ENCODE data around the gene PSMC4. TPM values are rescaled to one million over a fixed set of nuclear protein-coding genes. Genes with fewer than 3 reads are reported as not detected.

Gene PSMC4
- total RNA-seq, 1 experiment from 2014 or later = 2,386 TPM

- TF ChIP-seq, protein P1, sequence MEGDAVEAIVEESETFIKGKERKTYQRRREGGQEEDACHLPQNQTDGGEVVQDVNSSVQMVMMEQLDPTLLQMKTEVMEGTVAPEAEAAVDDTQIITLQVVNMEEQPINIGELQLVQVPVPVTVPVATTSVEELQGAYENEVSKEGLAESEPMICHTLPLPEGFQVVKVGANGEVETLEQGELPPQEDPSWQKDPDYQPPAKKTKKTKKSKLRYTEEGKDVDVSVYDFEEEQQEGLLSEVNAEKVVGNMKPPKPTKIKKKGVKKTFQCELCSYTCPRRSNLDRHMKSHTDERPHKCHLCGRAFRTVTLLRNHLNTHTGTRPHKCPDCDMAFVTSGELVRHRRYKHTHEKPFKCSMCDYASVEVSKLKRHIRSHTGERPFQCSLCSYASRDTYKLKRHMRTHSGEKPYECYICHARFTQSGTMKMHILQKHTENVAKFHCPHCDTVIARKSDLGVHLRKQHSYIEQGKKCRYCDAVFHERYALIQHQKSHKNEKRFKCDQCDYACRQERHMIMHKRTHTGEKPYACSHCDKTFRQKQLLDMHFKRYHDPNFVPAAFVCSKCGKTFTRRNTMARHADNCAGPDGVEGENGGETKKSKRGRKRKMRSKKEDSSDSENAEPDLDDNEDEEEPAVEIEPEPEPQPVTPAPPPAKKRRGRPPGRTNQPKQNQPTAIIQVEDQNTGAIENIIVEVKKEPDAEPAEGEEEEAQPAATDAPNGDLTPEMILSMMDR (IDR thresholded peaks at IDR 0.05) = no peak
- TF ChIP-seq, protein P2, sequence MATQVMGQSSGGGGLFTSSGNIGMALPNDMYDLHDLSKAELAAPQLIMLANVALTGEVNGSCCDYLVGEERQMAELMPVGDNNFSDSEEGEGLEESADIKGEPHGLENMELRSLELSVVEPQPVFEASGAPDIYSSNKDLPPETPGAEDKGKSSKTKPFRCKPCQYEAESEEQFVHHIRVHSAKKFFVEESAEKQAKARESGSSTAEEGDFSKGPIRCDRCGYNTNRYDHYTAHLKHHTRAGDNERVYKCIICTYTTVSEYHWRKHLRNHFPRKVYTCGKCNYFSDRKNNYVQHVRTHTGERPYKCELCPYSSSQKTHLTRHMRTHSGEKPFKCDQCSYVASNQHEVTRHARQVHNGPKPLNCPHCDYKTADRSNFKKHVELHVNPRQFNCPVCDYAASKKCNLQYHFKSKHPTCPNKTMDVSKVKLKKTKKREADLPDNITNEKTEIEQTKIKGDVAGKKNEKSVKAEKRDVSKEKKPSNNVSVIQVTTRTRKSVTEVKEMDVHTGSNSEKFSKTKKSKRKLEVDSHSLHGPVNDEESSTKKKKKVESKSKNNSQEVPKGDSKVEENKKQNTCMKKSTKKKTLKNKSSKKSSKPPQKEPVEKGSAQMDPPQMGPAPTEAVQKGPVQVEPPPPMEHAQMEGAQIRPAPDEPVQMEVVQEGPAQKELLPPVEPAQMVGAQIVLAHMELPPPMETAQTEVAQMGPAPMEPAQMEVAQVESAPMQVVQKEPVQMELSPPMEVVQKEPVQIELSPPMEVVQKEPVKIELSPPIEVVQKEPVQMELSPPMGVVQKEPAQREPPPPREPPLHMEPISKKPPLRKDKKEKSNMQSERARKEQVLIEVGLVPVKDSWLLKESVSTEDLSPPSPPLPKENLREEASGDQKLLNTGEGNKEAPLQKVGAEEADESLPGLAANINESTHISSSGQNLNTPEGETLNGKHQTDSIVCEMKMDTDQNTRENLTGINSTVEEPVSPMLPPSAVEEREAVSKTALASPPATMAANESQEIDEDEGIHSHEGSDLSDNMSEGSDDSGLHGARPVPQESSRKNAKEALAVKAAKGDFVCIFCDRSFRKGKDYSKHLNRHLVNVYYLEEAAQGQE (IDR thresholded peaks at IDR 0.05; ENCODE audit: insufficient read depth in 1 of 2, low read depth in 2 of 2, low read length in 1 of 2) = no peak
- TF ChIP-seq TCF7L2 (IDR thresholded peaks at IDR 0.05; ENCODE audit: low read depth, low read length) (no peak), SIN3A (IDR thresholded peaks at IDR 0.05; ENCODE audit: borderline replicate concordance, insufficient read depth, low read depth, low read length) (no peak), POLR2AphosphoS5 (IDR thresholded peaks at IDR 0.05; ENCODE audit: low read depth, low read length) (no peak)
- intact Hi-C loops (cut with micrococcal nuclease; ENCODE audit: unreplicated experiment) = no loop called here
- peaks cover 72% of the 10 kb centered on the region for H3K9me3 ChIP-seq (ENCODE audit: control insufficient read depth, insufficient read depth, low read depth, low read length)
- in situ Hi-C loops (cut with HindIII; ENCODE audit: low pct_unique_long_range_greater_than_20kb, low sequenced_read_pairs) = no loop called here
- no peak for ATAC-seq
- no peak overlapping the region for H3K4me3 ChIP-seq (ENCODE audit: low read depth in 2 of 2, low read length in 2 of 2)
- no peak overlapping the region for H3K27ac ChIP-seq (ENCODE audit: low read length)
- no peaks in the 10 kb centered on the region for H3K27me3 ChIP-seq (ENCODE audit: control insufficient read depth, insufficient read depth, low read length)
- ChIA-PET CTCF (no interaction called here), POLR2A (interaction anchor here (0.5 kb wide), 1 partner anchor 11 kb away, joined by 3 read pairs; no protein-coding TSS in a partner anchor)
- DNase-seq (ENCODE audit: low read depth, low spot score) = no peak
- no peaks in the 10 kb centered on the region for H3K4me1 ChIP-seq (ENCODE audit: control insufficient read depth, insufficient read depth, low read length)
- no TSS peak for BruUV-seq (replicated peaks)
- H3K36me3 ChIP-seq (ENCODE audit: control insufficient read depth, insufficient read depth, low read length) = peaks cover 14% of the 10 kb centered on the region
These were observed 16.2 kb downstream of the PSMC4 start for GRCh38 chr19:39987167-39987566.

- ChIA-PET POLR2A (no interaction called here), CTCF (interaction anchor here (0.6 kb wide), 1 partner anchor 15 kb away, joined by 6 read pairs; no protein-coding TSS in a partner anchor)
- H3K27ac ChIP-seq (ENCODE audit: low read length) = no peak overlapping the region
- in situ Hi-C loops (cut with HindIII; ENCODE audit: low pct_unique_long_range_greater_than_20kb, low sequenced_read_pairs) (no loop called here), intact Hi-C loops (cut with micrococcal nuclease; ENCODE audit: unreplicated experiment) (no loop called here)
- no peaks in the 10 kb centered on the region for H3K4me1 ChIP-seq (ENCODE audit: control insufficient read depth, insufficient read depth, low read length)
- TF ChIP-seq POLR2AphosphoS5 (IDR thresholded peaks at IDR 0.05; ENCODE audit: low read depth, low read length) (no peak), SIN3A (IDR thresholded peaks at IDR 0.05; ENCODE audit: borderline replicate concordance, insufficient read depth, low read depth, low read length) (no peak), TCF7L2 (IDR thresholded peaks at IDR 0.05; ENCODE audit: low read depth, low read length) (no peak)
- TF ChIP-seq, protein P1 (IDR thresholded peaks at IDR 0.05) = no peak
- TF ChIP-seq, protein P2 (IDR thresholded peaks at IDR 0.05; ENCODE audit: insufficient read depth in 1 of 2, low read depth in 2 of 2, low read length in 1 of 2) = no peak
- BruUV-seq (replicated peaks) = no TSS peak
- peaks cover 10% of the 10 kb centered on the region for H3K36me3 ChIP-seq (ENCODE audit: control insufficient read depth, insufficient read depth, low read length)
- H3K4me3 ChIP-seq (ENCODE audit: low read depth in 2 of 2, low read length in 2 of 2) = no peak overlapping the region
- H3K9me3 ChIP-seq (ENCODE audit: control insufficient read depth, insufficient read depth, low read depth, low read length) = peaks cover 68% of the 10 kb centered on the region
- DNase-seq (ENCODE audit: low read depth, low spot score) = no peak
- ATAC-seq = no peak
- no peaks in the 10 kb centered on the region for H3K27me3 ChIP-seq (ENCODE audit: control insufficient read depth, insufficient read depth, low read length)
These were observed 16.6 kb downstream of the PSMC4 start for GRCh38 chr19:39987596-39987995.
